Fibroblast of peridontal ligament (primary cell): ENCODE measurements around the gene HDAC3.

Experiments used
- DNase-seq: peaks from one replicate; pipeline ENCODE4 v3.0.0-alpha.2; 2010; ENCODE audit errors: extremely low read depth

The HDAC3 gene

DNA sequence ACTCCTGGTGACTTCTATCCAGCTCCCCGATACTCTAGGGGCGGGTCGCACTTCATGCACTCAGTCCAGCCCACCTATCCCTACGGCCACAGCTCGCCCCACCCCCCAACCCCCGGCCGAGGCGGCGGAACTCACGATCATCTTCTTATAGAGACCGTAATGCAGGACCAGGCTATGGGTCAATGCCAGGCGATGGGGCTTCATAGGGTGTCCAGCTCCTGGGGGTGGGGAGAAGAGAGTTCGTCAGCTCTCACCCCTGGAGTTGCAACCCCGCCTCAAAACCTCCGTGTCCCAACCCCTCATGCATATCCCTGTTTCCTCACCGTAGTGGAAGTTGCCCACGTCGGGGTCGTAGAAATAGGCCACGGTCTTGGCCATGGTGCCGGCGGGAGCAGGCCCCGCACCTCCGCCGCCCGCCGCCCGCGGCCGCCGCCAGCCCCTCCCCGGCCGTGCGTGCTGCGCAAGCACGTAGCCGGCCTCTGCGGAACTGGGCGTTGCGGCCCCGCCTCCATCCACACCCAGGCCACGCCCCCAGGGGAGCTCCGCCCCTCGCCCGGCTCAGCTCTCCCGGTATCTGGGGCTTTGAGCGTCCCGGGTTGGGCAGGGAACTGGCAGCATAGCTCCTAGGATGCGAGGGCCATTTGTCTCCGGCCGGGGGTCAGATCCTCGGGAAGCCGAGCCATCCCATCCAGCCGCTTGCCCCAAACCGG lies at the start of gene HDAC3, which contains the start of gene RELL2:
TSS of gene HDAC3 (minus strand) at position 437 of the 710 bp plus-strand sequence. CDS start at position 378, 59 bp downstream.
TSS of gene RELL2 (plus strand) at position 585 of the 710 bp plus-strand sequence. CDS start 1,229 bp downstream, outside the sequence.
- peak; percentile 80 for DNase-seq

- DNase-seq, result no peak
Observed at GRCh38 chr5:141685591-141685990, 48.9 kb upstream of the HDAC3 start.

- DNase-seq, result no peak
Observed at GRCh38 chr5:141683596-141684141, 47.0 kb upstream of the HDAC3 start.

DNA sequence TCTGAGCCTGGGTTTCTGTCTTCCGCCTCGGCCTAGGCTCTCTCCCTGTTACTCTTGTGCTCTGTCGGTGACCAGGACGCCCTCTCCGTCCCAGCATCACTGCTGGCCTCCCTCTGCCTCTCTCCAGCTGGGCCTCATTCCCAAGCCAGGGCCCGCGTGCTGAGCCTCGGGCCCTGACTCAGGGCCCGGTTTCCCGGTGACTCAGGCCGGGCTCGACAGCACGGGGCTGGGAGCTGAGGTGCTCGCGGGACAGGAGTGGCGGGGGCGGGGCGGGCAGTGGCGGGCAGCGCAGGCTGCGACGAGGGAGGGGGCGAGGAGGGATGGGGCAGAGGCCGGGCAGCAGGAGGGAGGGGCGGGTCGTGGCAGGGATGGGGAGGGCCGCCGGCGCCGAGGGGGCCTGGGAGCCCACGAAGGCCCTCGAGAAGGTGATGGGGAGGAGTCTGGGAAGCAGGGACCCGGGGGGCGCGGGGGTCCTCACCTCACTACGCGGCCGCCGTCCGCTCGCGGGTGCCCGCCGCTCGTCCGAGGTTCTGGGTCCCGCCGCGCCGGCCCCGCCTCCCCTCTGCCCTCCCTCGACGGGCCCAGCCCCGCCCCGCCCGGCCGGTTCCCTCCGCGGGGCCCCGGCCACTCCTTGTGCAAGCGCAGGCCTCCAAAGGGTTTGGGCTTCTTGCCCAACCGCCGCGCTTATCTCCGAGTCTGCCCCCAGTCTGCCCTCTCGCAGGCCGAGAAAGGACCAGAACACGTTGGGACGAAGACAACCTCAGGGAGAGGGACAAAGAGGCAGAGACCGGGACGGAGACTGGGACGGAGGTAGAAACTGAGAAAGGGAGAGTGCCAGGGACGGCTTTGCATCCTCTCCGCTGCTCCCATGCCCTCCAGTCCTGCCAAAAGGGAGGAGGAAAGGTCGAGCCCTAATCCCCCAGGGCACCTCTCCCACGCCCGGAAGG lies 45.3 kb upstream of the HDAC3 start, which contains the start of gene ARAP3:
TSS of gene ARAP3 (minus strand) at position 536 of the 947 bp plus-strand sequence. CDS start 1,744 bp downstream, outside the sequence.
- peak; percentile 65 for DNase-seq

- DNase-seq, result no peak
Observed at GRCh38 chr5:141681295-141681694, 44.6 kb upstream of the HDAC3 start.

DNA sequence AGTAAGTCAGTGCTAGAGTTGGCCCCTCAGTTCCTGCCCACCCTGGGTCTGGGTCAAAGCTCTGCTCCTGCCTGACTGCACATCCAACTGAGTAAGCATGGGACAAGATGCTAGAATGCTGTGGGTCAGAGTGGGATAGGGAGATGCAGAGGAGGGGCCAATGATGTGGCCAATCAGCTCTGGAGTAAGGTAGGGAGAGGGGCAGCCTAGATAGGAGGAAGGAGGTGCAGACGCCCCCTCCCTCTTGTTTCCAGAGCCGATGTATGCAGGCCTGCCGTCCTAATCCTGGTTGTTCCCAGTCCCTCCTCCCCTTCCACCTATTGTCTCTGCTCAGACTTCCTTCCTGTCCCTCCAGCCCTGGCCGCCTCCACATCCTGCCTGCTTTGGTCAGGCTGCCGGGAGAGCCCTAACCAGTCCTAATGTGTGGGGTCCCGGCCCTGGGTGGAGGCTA lies 44.1 kb upstream of the HDAC3 start:
- DNase-seq, result no peak

DNA sequence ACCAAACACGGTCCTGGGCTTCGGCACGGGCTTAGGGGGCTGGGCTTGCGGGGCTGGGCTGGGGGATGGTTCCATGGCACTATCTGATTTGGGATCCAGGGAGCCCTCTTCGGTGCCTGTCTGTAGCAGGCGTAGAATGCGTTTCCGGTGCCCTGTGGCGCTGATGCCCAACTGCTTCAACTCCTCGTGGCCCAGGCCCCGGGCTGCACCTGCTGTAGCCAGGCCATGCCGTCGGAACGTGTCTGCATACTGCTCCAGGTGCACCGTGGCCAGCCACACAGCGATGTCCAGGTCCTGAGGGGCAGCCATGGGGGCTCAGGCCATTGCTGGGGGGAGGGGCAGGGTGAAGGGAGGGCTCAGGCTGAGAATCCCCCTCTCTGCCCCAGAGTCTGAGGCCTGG lies 43.5 kb upstream of the HDAC3 start:
- DNase-seq, result no peak

GRCh38 chr5:141677415-141677814 lies 40.8 kb upstream of the HDAC3 start:
- no peak for DNase-seq

DNA sequence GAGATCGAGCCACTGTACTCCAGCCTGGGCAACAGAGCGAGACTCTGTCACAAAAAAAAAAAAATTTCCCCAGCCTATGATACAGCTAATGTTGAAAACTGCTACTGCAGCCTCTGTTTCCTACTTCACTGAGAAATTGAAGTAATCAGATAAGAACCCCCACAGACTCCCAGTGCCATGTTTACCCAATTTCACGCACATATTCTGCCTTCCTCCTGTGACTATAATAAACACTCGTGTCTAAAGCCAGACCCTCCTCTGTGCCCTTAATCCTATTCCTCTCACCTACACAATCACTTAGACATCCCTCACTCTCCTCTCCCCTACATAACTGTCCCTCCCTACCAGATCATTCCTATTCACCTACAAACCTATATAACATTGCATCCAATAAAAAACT lies 39.0 kb upstream of the HDAC3 start:
- DNase-seq, result no peak

DNA sequence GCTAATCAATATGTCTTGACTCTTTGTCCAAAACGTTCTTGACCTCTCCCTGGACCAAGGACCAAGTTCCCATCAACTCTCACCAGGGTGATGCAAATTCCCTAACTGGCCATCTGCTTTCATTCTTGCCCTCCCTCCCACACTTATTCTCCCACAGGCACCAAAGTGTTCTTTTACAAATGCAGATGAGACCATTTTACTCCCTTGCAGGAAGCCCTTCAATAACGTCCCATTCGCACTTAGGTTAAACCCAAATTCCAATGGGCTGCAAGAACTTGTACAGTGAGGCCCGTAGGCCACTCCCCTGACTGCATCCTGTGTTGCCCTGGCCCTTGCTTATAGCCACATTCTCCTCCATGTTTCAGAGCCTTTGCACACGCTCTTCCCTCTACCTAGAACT lies 38.1 kb upstream of the HDAC3 start:
- no peak for DNase-seq

DNA sequence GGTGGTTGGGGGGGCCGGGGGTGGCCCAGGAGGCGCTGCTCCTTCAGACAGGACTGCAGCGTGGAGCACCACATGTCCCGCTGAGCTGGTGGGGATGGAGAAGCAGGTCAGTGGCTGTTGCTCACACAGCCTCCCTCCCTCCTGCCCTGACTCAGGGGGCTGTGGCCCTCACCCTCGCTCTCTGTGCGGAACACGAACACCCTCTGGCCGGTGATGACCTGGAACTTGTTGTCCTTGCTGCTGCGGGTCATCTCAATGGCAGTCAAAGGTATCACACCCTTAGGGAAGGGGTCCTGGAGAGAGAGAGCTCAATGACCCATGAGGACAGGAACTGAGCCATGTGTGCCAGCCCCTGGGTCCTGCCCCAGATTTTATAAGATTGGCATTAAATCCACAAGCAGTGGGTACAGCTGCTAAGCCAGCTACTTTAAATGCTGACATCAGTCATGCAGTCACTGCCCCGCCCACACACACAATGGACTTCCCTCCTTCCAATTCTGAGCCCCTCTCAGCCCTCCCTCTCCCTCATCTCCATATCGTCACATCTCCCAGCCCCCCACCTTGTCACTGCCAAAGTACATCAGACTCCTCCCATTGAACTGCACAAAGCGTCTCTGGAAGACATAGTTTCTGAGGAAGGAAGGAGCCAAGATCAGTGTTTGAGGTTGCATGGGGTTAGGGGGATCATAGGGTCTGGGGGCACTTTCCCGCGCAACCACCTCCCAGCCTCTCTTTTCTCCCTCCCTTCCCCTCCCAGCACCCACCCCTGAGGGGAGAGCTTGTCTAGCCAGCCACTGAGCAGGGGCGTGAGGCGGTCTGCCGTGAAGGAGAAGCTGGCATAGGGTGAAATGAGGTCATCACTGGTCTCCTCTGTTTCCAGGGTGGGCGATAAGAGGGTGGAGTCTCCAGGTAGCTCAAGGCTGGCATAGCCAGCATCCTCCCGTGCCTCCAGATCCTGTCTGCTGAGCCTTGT lies 36.5 kb upstream of the HDAC3 start:
- DNase-seq, result no peak

DNA sequence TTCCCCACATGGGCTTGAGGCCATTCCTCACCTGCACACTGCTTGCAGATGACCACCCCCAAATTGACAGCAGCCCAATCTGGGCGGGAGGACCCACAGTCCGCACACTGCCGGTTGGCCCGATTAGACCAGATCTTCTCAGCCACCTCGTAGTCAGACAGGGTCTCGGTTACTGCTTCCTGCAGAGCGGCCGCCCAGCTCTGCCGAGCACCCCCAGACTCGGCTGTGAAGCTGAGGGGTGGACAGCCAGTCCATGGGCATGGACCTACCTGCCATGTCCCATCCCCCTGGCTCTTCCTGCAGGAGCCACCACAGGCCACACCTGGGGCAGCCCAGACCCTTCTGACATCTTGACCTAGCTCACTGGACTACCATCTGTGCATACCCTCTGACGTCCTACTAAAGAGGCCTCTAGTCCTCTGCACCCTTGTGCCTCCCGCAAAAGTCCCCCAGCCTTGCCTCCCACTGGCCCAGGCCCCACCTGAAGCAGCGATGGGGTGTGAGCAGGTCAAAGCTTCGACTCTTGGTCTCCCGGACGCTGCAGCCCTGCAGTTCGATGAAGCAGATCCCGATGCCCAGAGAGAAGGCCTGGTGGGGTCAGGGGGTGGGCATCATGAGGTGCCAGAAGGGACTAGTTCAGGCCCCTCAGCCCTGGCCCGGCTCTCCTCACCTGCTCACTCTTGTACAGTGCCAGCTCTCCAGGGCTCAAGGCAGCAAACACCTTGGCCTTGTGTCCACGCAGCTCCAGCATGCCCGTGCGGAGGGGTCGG lies 35.6 kb upstream of the HDAC3 start:
- DNase-seq, result no peak

DNA sequence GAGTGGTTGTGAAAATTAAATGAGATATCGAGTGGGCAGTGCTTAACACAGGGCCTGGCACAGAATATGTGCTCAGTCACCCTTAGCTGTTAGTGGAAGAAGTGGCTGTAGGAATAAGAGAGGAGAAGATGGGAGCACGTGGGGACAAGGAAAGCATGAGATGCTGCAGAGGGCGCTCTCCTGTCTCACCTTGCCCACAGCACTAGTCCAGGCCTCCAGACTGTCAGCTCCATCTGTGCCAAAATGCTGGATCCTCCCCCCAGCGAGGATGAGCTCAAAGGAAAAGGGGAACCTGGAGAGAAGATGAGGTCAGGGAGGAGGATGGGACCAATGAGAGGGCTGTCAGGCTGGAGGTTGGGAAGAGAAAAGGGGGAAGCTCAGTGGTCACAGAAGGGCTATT lies 32.9 kb upstream of the HDAC3 start:
- DNase-seq, result no peak

DNA sequence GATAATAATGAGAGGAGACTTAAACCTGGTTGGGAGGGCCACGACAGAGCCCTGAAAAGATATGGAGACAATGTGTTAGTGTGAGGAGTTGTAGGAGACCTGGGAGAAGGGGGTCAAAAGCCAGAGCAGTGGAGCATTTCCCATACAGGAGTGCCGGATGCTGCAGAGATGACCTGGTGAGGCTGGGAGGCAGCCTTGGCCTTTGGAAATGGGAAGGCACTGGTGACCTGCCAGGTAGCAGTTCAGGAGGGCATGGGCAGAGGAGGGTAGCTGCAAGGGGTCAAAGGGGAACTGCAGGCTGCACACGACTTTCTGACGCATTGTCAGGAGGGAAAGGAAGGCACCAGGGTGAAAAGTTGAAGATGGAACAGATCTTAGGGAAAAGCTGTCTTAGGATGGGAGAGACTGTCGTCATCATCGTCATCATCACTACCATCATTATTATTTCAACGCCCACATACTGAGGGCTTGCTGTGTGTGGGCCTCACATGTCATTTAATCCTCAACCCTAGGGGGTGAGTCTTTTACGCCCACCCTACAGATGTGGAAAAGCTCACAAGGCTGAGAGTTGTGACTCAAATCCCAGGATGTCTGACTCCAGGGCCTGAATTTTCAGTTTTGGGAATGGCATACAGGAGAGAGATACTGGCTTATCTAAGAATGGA lies 32.1 kb upstream of the HDAC3 start:
- DNase-seq, result no peak

- DNase-seq, result no peak
Observed at GRCh38 chr5:141665995-141666940, 29.6 kb upstream of the HDAC3 start.

DNA sequence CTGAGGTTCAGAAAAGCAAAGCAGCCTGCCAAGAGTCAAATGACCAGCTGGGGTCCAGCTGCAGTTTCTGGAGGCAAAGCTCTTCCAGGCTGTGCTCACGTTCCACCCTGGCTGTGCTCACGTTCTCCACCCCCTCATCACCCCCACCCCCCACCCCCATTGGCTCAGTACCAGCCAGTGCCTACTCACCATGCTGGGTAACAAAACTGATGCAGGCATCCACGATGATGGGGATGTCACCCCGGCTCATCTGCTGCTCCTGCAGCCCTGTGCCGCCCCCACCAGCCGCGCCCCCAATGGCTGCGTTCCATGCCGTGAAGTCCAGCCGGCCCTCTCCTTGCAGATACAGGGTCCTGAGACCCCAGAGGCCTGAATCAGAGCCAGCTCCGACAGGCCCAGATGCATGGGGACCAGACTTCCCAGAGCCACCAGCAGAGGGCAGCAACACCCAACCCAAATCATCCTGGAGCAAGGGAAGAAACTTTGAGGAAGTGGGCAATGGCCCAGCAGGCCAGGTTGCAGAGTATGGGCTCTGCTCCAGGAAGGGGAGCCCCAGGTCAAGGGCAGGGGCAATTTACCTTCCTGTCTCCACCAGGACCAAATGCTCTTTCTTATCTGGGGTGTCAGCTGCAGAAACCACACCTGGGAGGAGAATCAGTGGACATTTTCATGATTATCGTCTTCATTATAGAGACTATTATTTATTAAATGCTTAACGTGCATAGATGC lies 28.2 kb upstream of the HDAC3 start:
- peak; percentile 65 for DNase-seq

- no peak for DNase-seq
Observed at GRCh38 chr5:141663506-141663905, 26.9 kb upstream of the HDAC3 start.

DNA sequence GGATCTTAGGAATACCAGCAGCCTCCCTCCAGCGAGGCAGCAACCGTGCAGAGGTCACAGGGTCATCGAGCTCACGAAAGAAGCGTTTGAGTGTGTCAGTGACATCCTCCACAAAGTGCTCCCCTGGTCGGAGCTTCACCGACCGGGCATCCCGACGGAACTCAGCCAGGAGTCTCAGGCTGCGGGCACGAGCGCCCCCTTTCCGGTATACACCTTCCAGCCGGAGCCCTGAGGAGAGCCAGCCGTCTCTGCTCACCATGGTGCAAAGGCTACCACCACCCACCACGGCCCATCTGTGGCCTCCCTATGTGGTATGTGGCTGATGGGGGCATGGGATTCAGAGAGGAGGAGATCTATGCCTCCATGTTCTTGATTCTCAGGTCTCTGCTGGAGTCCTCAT lies 25.4 kb upstream of the HDAC3 start:
- DNase-seq, result no peak
